Natural killer cell (primary cell): ENCODE data around the gene PCBP3. TPM values are rescaled to one million over a fixed set of nuclear protein-coding genes. Genes with fewer than 3 reads are reported as not detected.

Experiments used
- ATAC-seq, 3 donors: fragments of 150-1000 bp in 2 of 3; fragments of 200-7000 bp in 1 of 3; cut with Tn5 transposase; 1 replicate in 1 of 3; 2 replicates in 2 of 3; pipeline ENCODE4 v1.10.0; 2021; ENCODE audit warnings: mild to moderate bottlenecking in 2 of 3, moderate library complexity in 2 of 3
- DNase-seq, 2 donors: peaks; one replicate each; pipeline versions ENCODE4 v3.0.0 to v3.0.0-alpha.2; 2013 to 2021; ENCODE audit warnings: mixed read lengths in 1 of 2
- H3K27ac ChIP-seq: one replicate; pipeline ENCODE4 v1.5.1; 2013; ENCODE audit warnings: mild to moderate bottlenecking, low read length
- H3K27me3 ChIP-seq: one replicate; pipeline ENCODE4 v1.6.1; 2013; ENCODE audit warnings: low read length; ENCODE audit not compliant: control insufficient read depth, insufficient read depth
- H3K36me3 ChIP-seq: one replicate; pipeline ENCODE4 v1.6.1; 2013; ENCODE audit warnings: low read length; ENCODE audit not compliant: control insufficient read depth, insufficient read depth
- H3K4me1 ChIP-seq: one replicate; pipeline ENCODE4 v1.6.1; 2013; ENCODE audit warnings: low read length; ENCODE audit not compliant: control insufficient read depth, insufficient read depth
- H3K4me3 ChIP-seq: one replicate; pipeline ENCODE4 v1.5.1; 2013; ENCODE audit warnings: low read length
- H3K9me3 ChIP-seq: one replicate; pipeline ENCODE4 v1.6.1; 2013; ENCODE audit warnings: low read length; ENCODE audit not compliant: control insufficient read depth, insufficient read depth
- H3K27ac Mint-ChIP-seq, 2 donors: one replicate each; pipeline ENCODE4 v1.8.0; 2022; ENCODE audit warnings: mild to moderate bottlenecking in 2 of 2, mixed read lengths in 2 of 2, moderate library complexity in 1 of 2
- H3K27me3 Mint-ChIP-seq, 2 donors: one replicate each; pipeline ENCODE4 v1.8.0; 2022; ENCODE audit warnings: low read depth in 2 of 2, mixed read lengths in 2 of 2
- H3K36me3 Mint-ChIP-seq: one replicate; pipeline ENCODE4 v1.8.0; 2022; ENCODE audit warnings: mixed read lengths
- H3K4me1 Mint-ChIP-seq, 2 donors: one replicate each; pipeline ENCODE4 v1.8.0; 2022; ENCODE audit warnings: mixed read lengths in 2 of 2
- H3K4me3 Mint-ChIP-seq: one replicate; pipeline ENCODE4 v1.8.0; 2022; ENCODE audit warnings: mild to moderate bottlenecking, moderate library complexity, mixed read lengths
- H3K9me3 Mint-ChIP-seq, 2 donors: one replicate each; pipeline ENCODE4 v1.8.0; 2022; ENCODE audit warnings: mixed read lengths in 2 of 2
- CTCF ChIP-seq: fragments of 200-600 bp; IDR thresholded peaks from one replicate; pipeline ENCODE4 v1.8.0; 2022; ENCODE audit warnings: antibody characterized with exemption
- WGBS: methylation state at CpG from one replicate; pipeline ENCODE4 v1.1.7; 2013; ENCODE audit warnings: missing lambda C conversion rate; ENCODE audit not compliant: insufficient coverage; 5-methylcytosine and 5-hydroxymethylcytosine counted together
- intact Hi-C: fragments of 100-400 bp; cut with micrococcal nuclease; formaldehyde crosslinking; loops from one replicate; pipeline ENCODE4 v1.14.2; 2022
- total RNA-seq, 4 donors: library from RNA; stranded (reverse); fragments of 120-200 nt in 1 of 4; gene quantifications; one replicate each; pipeline versions ENCODE4 v1.2.3 to v1.2.4, GENCODE V29; 2013 to 2022

PCBP3 gene
- total RNA-seq, 3 donors from 2014 or later (not counting 1 experiment from before 2014, with no cell fraction given): 0.50 to 3.0 (median 0.52) TPM

- WGBS: 68% methylated on average over 13 of the region's 17 CpGs
- ATAC-seq: no peak
- no peak for DNase-seq
- intact Hi-C loops: no loop called here
- Mint-ChIP-seq H3K9me3 (no peaks in the 10 kb centered on the region), H3K36me3 (no peaks in the 10 kb centered on the region), H3K4me1 (no peaks in the 10 kb centered on the region), H3K27me3 (no peaks in the 10 kb centered on the region), H3K27ac (no peak overlapping the region), H3K4me3 (no peak overlapping the region)
- H3K9me3 ChIP-seq: no peaks in the 10 kb centered on the region
- H3K4me3 ChIP-seq: no peak overlapping the region
- peaks cover 5% of the 10 kb centered on the region for H3K4me1 ChIP-seq
- TF ChIP-seq CTCF: no peak
- no peaks in the 10 kb centered on the region for H3K27me3 ChIP-seq
- H3K27ac ChIP-seq: no peak overlapping the region
- H3K36me3 ChIP-seq: no peaks in the 10 kb centered on the region
Measured at GRCh38 chr21:45870851-45871615, 227.5 kb downstream of the PCBP3 start.

GRCh38 chr21:45871616-45872236 is 228.2 kb downstream of the PCBP3 start:
- 90% methylated on average over 22 of the region's 22 CpGs for WGBS
- Histone ChIP-seq H3K4me1 (peaks cover 5% of the 10 kb centered on the region), H3K4me3 (no peak overlapping the region), H3K27me3 (no peaks in the 10 kb centered on the region), H3K27ac (no peak overlapping the region), H3K9me3 (no peaks in the 10 kb centered on the region), H3K36me3 (no peaks in the 10 kb centered on the region)
- H3K36me3 Mint-ChIP-seq: no peaks in the 10 kb centered on the region
- H3K27ac Mint-ChIP-seq: no peak overlapping the region
- no peaks in the 10 kb centered on the region for H3K9me3 Mint-ChIP-seq
- H3K27me3 Mint-ChIP-seq: no peaks in the 10 kb centered on the region
- intact Hi-C loops: no loop called here
- ATAC-seq: no peak
- no peak for TF ChIP-seq CTCF
- no peak for DNase-seq
- H3K4me3 Mint-ChIP-seq: no peak overlapping the region
- no peaks in the 10 kb centered on the region for H3K4me1 Mint-ChIP-seq

- H3K9me3 ChIP-seq: no peaks in the 10 kb centered on the region
- H3K36me3 Mint-ChIP-seq: no peaks in the 10 kb centered on the region
- H3K27ac ChIP-seq: no peak overlapping the region
- no peak for DNase-seq
- TF ChIP-seq CTCF: no peak
- ATAC-seq: no peak
- 92% methylated on average over 8 of the region's 11 CpGs for WGBS
- no peaks in the 10 kb centered on the region for H3K27me3 ChIP-seq
- H3K36me3 ChIP-seq: no peaks in the 10 kb centered on the region
- H3K4me1 Mint-ChIP-seq: no peaks in the 10 kb centered on the region
- intact Hi-C loops: no loop called here
- no peak overlapping the region for H3K27ac Mint-ChIP-seq
- H3K4me3 ChIP-seq: no peak overlapping the region
- peaks cover 5% of the 10 kb centered on the region for H3K4me1 ChIP-seq
- no peaks in the 10 kb centered on the region for H3K9me3 Mint-ChIP-seq
- no peaks in the 10 kb centered on the region for H3K27me3 Mint-ChIP-seq
- H3K4me3 Mint-ChIP-seq: no peak overlapping the region
Measured at GRCh38 chr21:45872471-45872870, 228.9 kb downstream of the PCBP3 start.
